AG04449 (cell line): ENCODE results near the gene SLIT3.

Experiments used
- CTCF ChIA-PET: fragments of 350-600 bp; formaldehyde crosslinking; extraction: SDS; loops from one replicate; lab custom pipeline; 2021; ENCODE audit warnings: antibody characterized with exemption; lab: Yijun Ruan, JAX
- POLR2A ChIA-PET: fragments of 400-600, 350-600 bp; formaldehyde crosslinking; extraction: SDS; loops from one replicate; lab custom pipeline; 2020; ENCODE audit warnings: antibody characterized with exemption, inconsistent platforms; lab: Yijun Ruan, JAX
- DNase-seq: peaks from one replicate; pipeline ENCODE4 v3.0.0-alpha.2; 2010; ENCODE audit warnings: low read depth, low spot score
- H3K4me3 ChIP-seq: 2 replicates; pipeline ENCODE4 v1.5.1; 2011; ENCODE audit warnings: low read depth, mild to moderate bottlenecking, control low read depth, low read length
- CTCF ChIP-seq: IDR thresholded peaks from one replicate; pipeline ENCODE4 v1.5.1; 2011; ENCODE audit warnings: mild to moderate bottlenecking, moderate library complexity, low read length, control low read depth, inconsistent platforms; ENCODE audit not compliant: insufficient read depth; ENCODE audit errors: missing control alignments

SLIT3 gene

GRCh38 chr5:169095410-169095960 lies 205.5 kb downstream of the SLIT3 start:
- no peak overlapping the region for H3K4me3 ChIP-seq
- TF ChIP-seq CTCF = no peak
- DNase-seq = no peak
- CTCF ChIA-PET = interaction anchor here (1.1 kb wide), 2 partner anchors 9 to 486 kb away, joined by 3 to 6 read pairs; no protein-coding TSS in a partner anchor
- POLR2A ChIA-PET = no interaction called here

GRCh38 chr5:169094586-169095409 lies 206.1 kb downstream of the SLIT3 start:
- CTCF ChIA-PET = interaction anchor here (1.1 kb wide), 2 partner anchors 9 to 486 kb away, joined by 3 to 6 read pairs; no protein-coding TSS in a partner anchor
- POLR2A ChIA-PET = no interaction called here
- H3K4me3 ChIP-seq = no peak overlapping the region
- TF ChIP-seq CTCF = no peak
- peak; percentile 44 for DNase-seq

GRCh38 chr5:169091396-169091980 lies 209.5 kb downstream of the SLIT3 start:
- no peak for DNase-seq
- no peak for TF ChIP-seq CTCF
- POLR2A ChIA-PET = no interaction called here
- no peak overlapping the region for H3K4me3 ChIP-seq
- CTCF ChIA-PET = interaction anchor here (1.3 kb wide), 1 partner anchor 13 kb away, joined by 3 read pairs; no protein-coding TSS in a partner anchor

GRCh38 chr5:169089343-169089742 lies 211.6 kb downstream of the SLIT3 start:
- POLR2A ChIA-PET = interaction anchor here (0.7 kb wide), 1 partner anchor 37 kb away, joined by 3 read pairs; no protein-coding TSS in a partner anchor
- CTCF ChIA-PET = no interaction called here
- no peak overlapping the region for H3K4me3 ChIP-seq
- no peak for TF ChIP-seq CTCF
- no peak for DNase-seq

- DNase-seq = no peak
- ChIA-PET POLR2A (no interaction called here), CTCF (no interaction called here)
- no peak overlapping the region for H3K4me3 ChIP-seq
- no peak for TF ChIP-seq CTCF
Observed at GRCh38 chr5:169088028-169088725, 212.8 kb downstream of the SLIT3 start.
